HepG2 (cell line): ENCODE data around the gene MCC. TPM values are rescaled to one million over a fixed set of nuclear protein-coding genes. Genes with fewer than 3 reads are reported as not detected.

Experiments used
- ATAC-seq: fragments of 200-7000 bp; cut with Tn5 transposase; 3 replicates; pipeline ENCODE4 v1.9.1; 2020; ENCODE audit warnings: mild to moderate bottlenecking, moderate library complexity
- BruUV-seq: library from RNA; stranded (reverse); fragments of 400-500 nt; replicated peaks from 2 replicates; lab custom pipeline; 2021; lab: Mats Ljungman, UMichigan
- CTCF ChIA-PET: fragments of 300-600 bp; formaldehyde crosslinking; extraction: SDS; loops from one replicate; lab custom pipeline; 2021; ENCODE audit warnings: low total read pairs, inconsistent platforms, low intra/inter-chr PET ratio; lab: Yijun Ruan, JAX
- POLR2A ChIA-PET: fragments of 350-600 bp; sonication (Branson Sonifier 250); formaldehyde crosslinking; loops from one replicate; lab custom pipeline; 2020; ENCODE audit warnings: antibody characterized with exemption, inconsistent platforms; lab: Yijun Ruan, JAX
- DNase-seq: peaks from one replicate; pipeline ENCODE4 v3.0.0-alpha.2; 2015; ENCODE audit warnings: low spot score
- FAIRE-seq: peaks from 3 replicates; lab custom pipeline; 2011; peaks lifted over from hg19 to GRCh38; lab: Jason Lieb, UNC
- H2AFZ ChIP-seq: one replicate; pipeline ENCODE4 v1.6.1; 2011; ENCODE audit warnings: low read length, inconsistent platforms
- H3K27ac ChIP-seq: fragments of 300-600 bp; 3 replicates; pipeline ENCODE4 v1.8.0; 2011; ENCODE audit warnings: mixed run types, mild to moderate bottlenecking, mixed read lengths, low read length, inconsistent platforms; ENCODE audit not compliant: insufficient read depth; ENCODE audit errors: extremely low read length
- H3K27me3 ChIP-seq, 2 experiments: fragments of 200-600 bp in 1 of 2; 2 replicates in 1 of 2; 3 replicates in 1 of 2; pipeline versions ENCODE4 v1.6.0 to v1.8.0; 2011; ENCODE audit warnings: low read length in 2 of 2, mild to moderate bottlenecking in 2 of 2, moderate library complexity in 2 of 2, inconsistent platforms in 1 of 2; ENCODE audit not compliant: insufficient read depth in 2 of 2, control insufficient read depth in 1 of 2
- H3K36me3 ChIP-seq, 2 experiments: fragments of 200-600 bp in 1 of 2; replicated peaks in 1 of 2; 2 replicates in 1 of 2; 3 replicates in 1 of 2; pipeline versions ENCODE4 v1.5.1 to v1.8.0; 2011; ENCODE audit warnings: low read length in 2 of 2, inconsistent platforms in 1 of 2; ENCODE audit not compliant: insufficient read depth in 2 of 2, control insufficient read depth in 1 of 2
- H3K4me1 ChIP-seq: 2 replicates; pipeline ENCODE4 v1.5.1; 2012; ENCODE audit warnings: low read length, inconsistent platforms; ENCODE audit not compliant: insufficient read depth
- H3K4me2 ChIP-seq: 2 replicates; pipeline ENCODE4 v1.6.0; 2011; ENCODE audit warnings: low read depth, low read length, inconsistent platforms
- H3K4me3 ChIP-seq, 3 experiments: fragments of 200-600 bp in 1 of 3; sonication (generic), shearing (Covaris generic) in 1 of 3; replicated peaks in 1 of 3; 2 replicates each; pipeline ENCODE4 v1.5.1; 2011 to 2016; ENCODE audit warnings: low read length in 3 of 3, inconsistent platforms in 2 of 3, low read depth in 2 of 3, mild to moderate bottlenecking in 2 of 3, control low read depth in 1 of 3, mixed read lengths in 1 of 3; ENCODE audit not compliant: insufficient read depth in 1 of 3
- H3K79me2 ChIP-seq: one replicate; pipeline ENCODE4 v1.6.1; 2011; ENCODE audit warnings: low read length, inconsistent platforms; ENCODE audit not compliant: insufficient read depth
- H3K9ac ChIP-seq: 2 replicates; pipeline ENCODE4 v1.6.0; 2011; ENCODE audit warnings: mild to moderate bottlenecking, low read depth, low read length, inconsistent platforms; ENCODE audit not compliant: insufficient read depth
- H3K9me3 ChIP-seq: 2 replicates; pipeline ENCODE4 v1.5.1; 2012; ENCODE audit warnings: mild to moderate bottlenecking, low read length
- H4K20me1 ChIP-seq: 2 replicates; pipeline ENCODE4 v1.6.0; 2011; ENCODE audit warnings: inconsistent platforms, mild to moderate bottlenecking, low read length, moderate library complexity; ENCODE audit not compliant: insufficient read depth
- DR1 ChIP-seq: sonication (generic); formaldehyde crosslinking; IDR thresholded peaks from 2 replicates; pipeline ENCODE4 v1.8.0; 2021; ENCODE audit warnings: mild to moderate bottlenecking, missing genetic modification reagents, inconsistent platforms
- EHMT2 ChIP-seq: fragments of 200-600 bp; sonication (generic); IDR thresholded peaks from 2 replicates; pipeline ENCODE4 v1.7.0; 2017; ENCODE audit warnings: antibody characterized with exemption, low read depth, low read length, borderline replicate concordance
- RXRB ChIP-seq: IDR thresholded peaks from 2 replicates; pipeline ENCODE4 v1.6.1; 2016; ENCODE audit warnings: borderline replicate concordance, missing genetic modification reagents, missing compliant biosample characterization
- SP5 ChIP-seq: IDR thresholded peaks from 2 replicates; pipeline ENCODE4 v1.6.1; 2016; ENCODE audit warnings: low read depth, borderline replicate concordance
- ZNF30 ChIP-seq: sonication (generic); formaldehyde crosslinking; IDR thresholded peaks from 2 replicates; pipeline ENCODE4 v1.5.0; 2020; ENCODE audit warnings: mild to moderate bottlenecking, missing genetic modification reagents
- ZNF496 ChIP-seq: sonication (generic); formaldehyde crosslinking; IDR thresholded peaks from 2 replicates; pipeline ENCODE4 v1.8.1; 2023; ENCODE audit warnings: mild to moderate bottlenecking, moderate library complexity, missing genetic modification reagents; ENCODE audit not compliant: insufficient replicate concordance
- ZNF550 ChIP-seq: sonication (generic); formaldehyde crosslinking; IDR thresholded peaks from 2 replicates; pipeline ENCODE4 v1.4.0; 2020; ENCODE audit warnings: mild to moderate bottlenecking, missing genetic modification reagents, borderline replicate concordance
- ZNF703 ChIP-seq: sonication (generic); formaldehyde crosslinking; IDR thresholded peaks from 2 replicates; pipeline ENCODE4 v1.5.1; 2020; ENCODE audit warnings: missing genetic modification reagents, mild to moderate bottlenecking, moderate library complexity, borderline replicate concordance
- ZNF780A ChIP-seq: sonication (generic); formaldehyde crosslinking; IDR thresholded peaks from 2 replicates; pipeline ENCODE4 v1.8.0; 2022; ENCODE audit warnings: mild to moderate bottlenecking, missing genetic modification reagents, moderate library complexity
- ZNF841 ChIP-seq: sonication (generic); formaldehyde crosslinking; IDR thresholded peaks from 2 replicates; pipeline ENCODE4 v1.8.1; 2023; ENCODE audit warnings: missing genetic modification reagents, borderline replicate concordance
- WGBS: methylation state at CpG from one replicate; pipeline ENCODE4 v1.1.6; 2017; ENCODE audit warnings: low lambda C conversion rate; 5-methylcytosine and 5-hydroxymethylcytosine counted together
- in situ Hi-C: cut with HindIII; loops from 2 replicates; pipeline ENCODE4 v1.10.0; 2017; ENCODE audit warnings: low pct_unique_long_range_greater_than_20kb; ENCODE audit not compliant: extremely low pct_ligation_motif_present
- intact Hi-C: fragments of 100-400 bp; cut with micrococcal nuclease; formaldehyde crosslinking; loops from one replicate; pipeline ENCODE4 v1.10.0; 2022; ENCODE audit not compliant: unreplicated experiment
- polyA plus RNA-seq, 8 experiments: library from polyadenylated mRNA; depleted of rRNA in 3 of 8; stranded (reverse) in 7 of 8; unstranded in 1 of 8; fragments of >200 nt; fragmentation: Illumina TruSeq in 4 of 8; extraction: Trizol in 4 of 8; gene quantifications; 2 replicates each; pipeline versions ENCODE4 v1.2.1 to v1.2.3, GENCODE V29; 2011 to 2016; ENCODE audit warnings: low read depth in 4 of 8, missing spikeins in 1 of 8, mixed read lengths in 1 of 8; ENCODE audit not compliant: insufficient read depth in 1 of 8
- total RNA-seq, 5 experiments: library from RNA; depleted of rRNA; stranded (reverse); fragments of >200 nt; fragmentation: Illumina TruSeq; extraction: Trizol; gene quantifications; 2 replicates each; pipeline ENCODE4 v1.2.3, GENCODE V29; 2016; ENCODE audit warnings: low read depth in 1 of 5
- TF ChIP-seq, protein P1 (sequence below): IDR thresholded peaks from 2 replicates; pipeline ENCODE4 v1.4.0; 2020; ENCODE audit warnings: mild to moderate bottlenecking, missing genetic modification reagents

Gene MCC
- total and polyA plus RNA-seq, 2 of the 13 experiments (the other 11 are each of a cell fraction or from before 2014, with no cell fraction given), result 0.55 to 2.4 TPM

DNA sequence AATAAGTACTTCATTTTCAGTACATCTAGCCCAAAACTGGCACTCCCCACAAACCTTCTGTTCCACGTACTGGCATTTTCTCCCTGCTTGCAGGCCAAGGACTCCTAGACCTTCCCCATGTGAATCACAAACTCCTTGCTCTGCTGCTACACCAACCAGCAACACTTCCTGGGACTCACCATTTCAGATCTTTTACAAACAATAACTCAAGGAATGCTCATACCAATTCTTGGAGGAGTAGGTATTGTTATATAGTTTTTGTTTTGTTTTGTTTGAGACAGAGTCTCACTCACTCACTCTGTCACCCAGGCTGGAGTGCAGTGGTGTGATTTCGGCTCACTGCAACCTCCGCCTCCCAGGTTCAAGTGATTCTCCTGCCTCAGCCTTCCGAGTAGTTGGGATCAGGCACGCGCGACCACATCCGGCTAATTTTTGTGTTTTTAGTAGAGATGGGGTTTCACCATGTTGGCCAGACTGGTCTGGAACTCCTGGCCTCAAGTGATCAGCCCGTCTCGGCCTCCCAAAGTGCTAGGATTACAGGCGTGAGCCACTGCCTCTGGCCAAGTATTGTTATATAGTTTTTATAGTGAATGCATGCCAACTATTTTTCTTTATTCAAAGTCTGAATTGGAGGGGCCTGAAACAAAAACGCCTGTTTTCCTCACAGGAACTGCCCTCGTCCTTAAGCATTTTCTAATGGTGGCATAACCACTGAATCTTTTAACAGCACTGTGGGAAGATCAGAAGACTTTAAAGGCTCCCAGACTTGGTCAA is 264.2 kb downstream of the MCC start:
- no peak overlapping the region for H2AFZ ChIP-seq
- CTCF ChIA-PET, result no interaction called here
- H3K27ac ChIP-seq, result no peak overlapping the region
- H3K9ac ChIP-seq, result no peak overlapping the region
- no peaks in the 10 kb centered on the region for H3K36me3 ChIP-seq
- POLR2A ChIA-PET, result no interaction called here
- in situ Hi-C loops, result no loop called here
- 59% methylated on average over 13 of the region's 13 CpGs for WGBS
- FAIRE-seq, result no peak
- H3K4me2 ChIP-seq, result no peak overlapping the region
- no TSS peak for BruUV-seq
- H3K4me1 ChIP-seq, result peaks cover 6% of the 10 kb centered on the region; the same call in 1 of the 2 replicates
- no peak for ATAC-seq
- H3K4me3 ChIP-seq, result no peak overlapping the region
- no peaks in the 10 kb centered on the region for H4K20me1 ChIP-seq
- intact Hi-C loops, result no loop called here
- H3K9me3 ChIP-seq, result no peaks in the 10 kb centered on the region
- TF ChIP-seq ZNF496 (CRISPR knock-in tag), result no peak
- TF ChIP-seq ZNF550 (CRISPR knock-in tag), result no peak
- no peak for TF ChIP-seq ZNF703
- no peak for TF ChIP-seq ZNF841 (CRISPR knock-in tag)
- TF ChIP-seq, protein P1, sequence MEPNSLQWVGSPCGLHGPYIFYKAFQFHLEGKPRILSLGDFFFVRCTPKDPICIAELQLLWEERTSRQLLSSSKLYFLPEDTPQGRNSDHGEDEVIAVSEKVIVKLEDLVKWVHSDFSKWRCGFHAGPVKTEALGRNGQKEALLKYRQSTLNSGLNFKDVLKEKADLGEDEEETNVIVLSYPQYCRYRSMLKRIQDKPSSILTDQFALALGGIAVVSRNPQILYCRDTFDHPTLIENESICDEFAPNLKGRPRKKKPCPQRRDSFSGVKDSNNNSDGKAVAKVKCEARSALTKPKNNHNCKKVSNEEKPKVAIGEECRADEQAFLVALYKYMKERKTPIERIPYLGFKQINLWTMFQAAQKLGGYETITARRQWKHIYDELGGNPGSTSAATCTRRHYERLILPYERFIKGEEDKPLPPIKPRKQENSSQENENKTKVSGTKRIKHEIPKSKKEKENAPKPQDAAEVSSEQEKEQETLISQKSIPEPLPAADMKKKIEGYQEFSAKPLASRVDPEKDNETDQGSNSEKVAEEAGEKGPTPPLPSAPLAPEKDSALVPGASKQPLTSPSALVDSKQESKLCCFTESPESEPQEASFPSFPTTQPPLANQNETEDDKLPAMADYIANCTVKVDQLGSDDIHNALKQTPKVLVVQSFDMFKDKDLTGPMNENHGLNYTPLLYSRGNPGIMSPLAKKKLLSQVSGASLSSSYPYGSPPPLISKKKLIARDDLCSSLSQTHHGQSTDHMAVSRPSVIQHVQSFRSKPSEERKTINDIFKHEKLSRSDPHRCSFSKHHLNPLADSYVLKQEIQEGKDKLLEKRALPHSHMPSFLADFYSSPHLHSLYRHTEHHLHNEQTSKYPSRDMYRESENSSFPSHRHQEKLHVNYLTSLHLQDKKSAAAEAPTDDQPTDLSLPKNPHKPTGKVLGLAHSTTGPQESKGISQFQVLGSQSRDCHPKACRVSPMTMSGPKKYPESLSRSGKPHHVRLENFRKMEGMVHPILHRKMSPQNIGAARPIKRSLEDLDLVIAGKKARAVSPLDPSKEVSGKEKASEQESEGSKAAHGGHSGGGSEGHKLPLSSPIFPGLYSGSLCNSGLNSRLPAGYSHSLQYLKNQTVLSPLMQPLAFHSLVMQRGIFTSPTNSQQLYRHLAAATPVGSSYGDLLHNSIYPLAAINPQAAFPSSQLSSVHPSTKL, result no peak
- no peak for TF ChIP-seq SP5 (CRISPR knock-in tag)
- no peak for TF ChIP-seq ZNF30
- no peak for TF ChIP-seq EHMT2
- no peak for TF ChIP-seq ZNF780A (CRISPR knock-in tag)
- TF ChIP-seq RXRB, result no peak
- TF ChIP-seq DR1, result no peak
- TF ChIP-seq, all 625 proteins: peak for 0
- no peak for DNase-seq
- H3K79me2 ChIP-seq, result no peaks in the 10 kb centered on the region
- H3K27me3 ChIP-seq, result peaks cover 0 to 2% of the 10 kb centered on the region in 2 experiments; a peak in 1 of 5 replicates
